HepG2 (cell line): ENCODE measurements around the gene IL3RA. TPM values are rescaled to one million over a fixed set of nuclear protein-coding genes. Genes with fewer than 3 reads are reported as not detected.

Experiments
- ATAC-seq: fragments of 200-7000 bp; cut with Tn5 transposase; 3 replicates; pipeline ENCODE4 v1.9.1; 2020; ENCODE audit warnings: mild to moderate bottlenecking, moderate library complexity
- BruUV-seq: library from RNA; stranded (reverse); fragments of 400-500 nt; replicated peaks from 2 replicates; lab custom pipeline; 2021; lab: Mats Ljungman, UMichigan
- CTCF ChIA-PET: fragments of 300-600 bp; formaldehyde crosslinking; extraction: SDS; loops from one replicate; lab custom pipeline; 2021; ENCODE audit warnings: low total read pairs, inconsistent platforms, low intra/inter-chr PET ratio; lab: Yijun Ruan, JAX
- POLR2A ChIA-PET: fragments of 350-600 bp; sonication (Branson Sonifier 250); formaldehyde crosslinking; loops from one replicate; lab custom pipeline; 2020; ENCODE audit warnings: antibody characterized with exemption, inconsistent platforms; lab: Yijun Ruan, JAX
- DNase-seq: peaks from one replicate; pipeline ENCODE4 v3.0.0-alpha.2; 2015; ENCODE audit warnings: low spot score
- FAIRE-seq: peaks from 3 replicates; lab custom pipeline; 2011; peaks lifted over from hg19 to GRCh38; lab: Jason Lieb, UNC
- H2AFZ ChIP-seq: one replicate; pipeline ENCODE4 v1.6.1; 2011; ENCODE audit warnings: low read length, inconsistent platforms
- H3K27ac ChIP-seq: fragments of 300-600 bp; 3 replicates; pipeline ENCODE4 v1.8.0; 2011; ENCODE audit warnings: mixed run types, mild to moderate bottlenecking, mixed read lengths, low read length, inconsistent platforms; ENCODE audit not compliant: insufficient read depth; ENCODE audit errors: extremely low read length
- H3K27me3 ChIP-seq, 2 experiments: fragments of 200-600 bp in 1 of 2; 2 replicates in 1 of 2; 3 replicates in 1 of 2; pipeline versions ENCODE4 v1.6.0 to v1.8.0; 2011; ENCODE audit warnings: low read length in 2 of 2, mild to moderate bottlenecking in 2 of 2, moderate library complexity in 2 of 2, inconsistent platforms in 1 of 2; ENCODE audit not compliant: insufficient read depth in 2 of 2, control insufficient read depth in 1 of 2
- H3K36me3 ChIP-seq, 2 experiments: fragments of 200-600 bp in 1 of 2; replicated peaks in 1 of 2; 2 replicates in 1 of 2; 3 replicates in 1 of 2; pipeline versions ENCODE4 v1.5.1 to v1.8.0; 2011; ENCODE audit warnings: low read length in 2 of 2, inconsistent platforms in 1 of 2; ENCODE audit not compliant: insufficient read depth in 2 of 2, control insufficient read depth in 1 of 2
- H3K4me1 ChIP-seq: 2 replicates; pipeline ENCODE4 v1.5.1; 2012; ENCODE audit warnings: low read length, inconsistent platforms; ENCODE audit not compliant: insufficient read depth
- H3K4me2 ChIP-seq: 2 replicates; pipeline ENCODE4 v1.6.0; 2011; ENCODE audit warnings: low read depth, low read length, inconsistent platforms
- H3K4me3 ChIP-seq, 3 experiments: fragments of 200-600 bp in 1 of 3; sonication (generic), shearing (Covaris generic) in 1 of 3; replicated peaks in 1 of 3; 2 replicates each; pipeline ENCODE4 v1.5.1; 2011 to 2016; ENCODE audit warnings: low read length in 3 of 3, inconsistent platforms in 2 of 3, low read depth in 2 of 3, mild to moderate bottlenecking in 2 of 3, control low read depth in 1 of 3, mixed read lengths in 1 of 3; ENCODE audit not compliant: insufficient read depth in 1 of 3
- H3K79me2 ChIP-seq: one replicate; pipeline ENCODE4 v1.6.1; 2011; ENCODE audit warnings: low read length, inconsistent platforms; ENCODE audit not compliant: insufficient read depth
- H3K9ac ChIP-seq: 2 replicates; pipeline ENCODE4 v1.6.0; 2011; ENCODE audit warnings: mild to moderate bottlenecking, low read depth, low read length, inconsistent platforms; ENCODE audit not compliant: insufficient read depth
- H3K9me3 ChIP-seq: 2 replicates; pipeline ENCODE4 v1.5.1; 2012; ENCODE audit warnings: mild to moderate bottlenecking, low read length
- H4K20me1 ChIP-seq: 2 replicates; pipeline ENCODE4 v1.6.0; 2011; ENCODE audit warnings: inconsistent platforms, mild to moderate bottlenecking, low read length, moderate library complexity; ENCODE audit not compliant: insufficient read depth
- GATAD1 ChIP-seq: IDR thresholded peaks from 2 replicates; pipeline ENCODE4 v1.6.1; 2016; ENCODE audit warnings: missing genetic modification reagents, missing compliant biosample characterization
- HMG20A ChIP-seq: IDR thresholded peaks from 2 replicates; pipeline ENCODE4 v1.6.1; 2016; ENCODE audit warnings: borderline replicate concordance
- KLF13 ChIP-seq: sonication (generic); formaldehyde crosslinking; IDR thresholded peaks from 2 replicates; pipeline ENCODE4 v1.4.0; 2020; ENCODE audit warnings: mild to moderate bottlenecking, missing genetic modification reagents
- MAFF ChIP-seq: IDR thresholded peaks from 2 replicates; pipeline ENCODE4 v1.6.1; 2011; ENCODE audit warnings: low read depth, low read length, improper control_type of control experiment
- NCOA5 ChIP-seq: sonication (generic); formaldehyde crosslinking; IDR thresholded peaks from 2 replicates; pipeline ENCODE4 v1.4.0; 2020; ENCODE audit warnings: missing genetic modification reagents
- WIZ ChIP-seq: sonication (generic); formaldehyde crosslinking; IDR thresholded peaks from 2 replicates; pipeline ENCODE4 v1.5.1; 2020; ENCODE audit warnings: mild to moderate bottlenecking, missing genetic modification reagents
- ZBTB8A ChIP-seq: sonication (generic); formaldehyde crosslinking; IDR thresholded peaks from 2 replicates; pipeline ENCODE4 v1.4.0; 2020; ENCODE audit warnings: mild to moderate bottlenecking, low read depth, missing genetic modification reagents, borderline replicate concordance
- ZFAT ChIP-seq: sonication (generic); formaldehyde crosslinking; conservative IDR thresholded peaks from 2 replicates; pipeline ENCODE4 v1.8.1; 2023; ENCODE audit warnings: missing genetic modification reagents, inconsistent platforms
- ZFP37 ChIP-seq: sonication (generic); formaldehyde crosslinking; IDR thresholded peaks from 2 replicates; pipeline ENCODE4 v1.4.0; 2020; ENCODE audit warnings: missing genetic modification reagents, borderline replicate concordance
- ZNF136 ChIP-seq: sonication (generic); formaldehyde crosslinking; IDR thresholded peaks from 2 replicates; pipeline ENCODE4 v1.8.1; 2022; ENCODE audit warnings: low read depth, mild to moderate bottlenecking, moderate library complexity, missing genetic modification reagents
- ZNF337 ChIP-seq: sonication (generic); formaldehyde crosslinking; IDR thresholded peaks from 2 replicates; pipeline ENCODE4 v1.5.1; 2020; ENCODE audit warnings: missing genetic modification reagents, low read depth, mild to moderate bottlenecking, borderline replicate concordance
- ZNF34 ChIP-seq: sonication (generic); formaldehyde crosslinking; IDR thresholded peaks from 2 replicates; pipeline ENCODE4 v1.4.0; 2020; ENCODE audit warnings: mild to moderate bottlenecking, missing genetic modification reagents, borderline replicate concordance
- ZNF564 ChIP-seq: sonication (generic); formaldehyde crosslinking; IDR thresholded peaks from 2 replicates; pipeline ENCODE4 v1.8.1; 2023; ENCODE audit warnings: mild to moderate bottlenecking, missing genetic modification reagents
- ZNF713 ChIP-seq: sonication (generic); formaldehyde crosslinking; IDR thresholded peaks from 2 replicates; pipeline ENCODE4 v1.4.0; 2020; ENCODE audit warnings: mild to moderate bottlenecking, missing genetic modification reagents
- ZNF776 ChIP-seq: sonication (generic); formaldehyde crosslinking; IDR thresholded peaks from 2 replicates; pipeline ENCODE4 v1.4.0; 2020; ENCODE audit warnings: mild to moderate bottlenecking, missing genetic modification reagents
- WGBS: methylation state at CpG from one replicate; pipeline ENCODE4 v1.1.6; 2017; ENCODE audit warnings: low lambda C conversion rate; 5-methylcytosine and 5-hydroxymethylcytosine counted together
- in situ Hi-C: cut with HindIII; loops from 2 replicates; pipeline ENCODE4 v1.10.0; 2017; ENCODE audit warnings: low pct_unique_long_range_greater_than_20kb; ENCODE audit not compliant: extremely low pct_ligation_motif_present
- intact Hi-C: fragments of 100-400 bp; cut with micrococcal nuclease; formaldehyde crosslinking; loops from one replicate; pipeline ENCODE4 v1.10.0; 2022; ENCODE audit not compliant: unreplicated experiment
- polyA plus RNA-seq, 8 experiments: library from polyadenylated mRNA; depleted of rRNA in 3 of 8; stranded (reverse) in 7 of 8; unstranded in 1 of 8; fragments of >200 nt; fragmentation: Illumina TruSeq in 4 of 8; extraction: Trizol in 4 of 8; gene quantifications; 2 replicates each; pipeline versions ENCODE4 v1.2.1 to v1.2.3, GENCODE V29; 2011 to 2016; ENCODE audit warnings: low read depth in 4 of 8, missing spikeins in 1 of 8, mixed read lengths in 1 of 8; ENCODE audit not compliant: insufficient read depth in 1 of 8
- total RNA-seq, 5 experiments: library from RNA; depleted of rRNA; stranded (reverse); fragments of >200 nt; fragmentation: Illumina TruSeq; extraction: Trizol; gene quantifications; 2 replicates each; pipeline ENCODE4 v1.2.3, GENCODE V29; 2016; ENCODE audit warnings: low read depth in 1 of 5
- TF ChIP-seq, protein P1 (sequence below): sonication (generic); formaldehyde crosslinking; IDR thresholded peaks from 2 replicates; pipeline ENCODE4 v1.8.1; 2023; ENCODE audit warnings: missing genetic modification reagents, inconsistent platforms, borderline replicate concordance
- TF ChIP-seq, protein P2 (sequence below): sonication (generic); formaldehyde crosslinking; IDR thresholded peaks from 2 replicates; pipeline ENCODE4 v1.9.0; 2021; ENCODE audit warnings: missing genetic modification reagents, borderline replicate concordance

The IL3RA gene
- total and polyA plus RNA-seq, 2 of the 13 experiments (the other 11 are each of a cell fraction or from before 2014, with no cell fraction given) = not detected

DNA sequence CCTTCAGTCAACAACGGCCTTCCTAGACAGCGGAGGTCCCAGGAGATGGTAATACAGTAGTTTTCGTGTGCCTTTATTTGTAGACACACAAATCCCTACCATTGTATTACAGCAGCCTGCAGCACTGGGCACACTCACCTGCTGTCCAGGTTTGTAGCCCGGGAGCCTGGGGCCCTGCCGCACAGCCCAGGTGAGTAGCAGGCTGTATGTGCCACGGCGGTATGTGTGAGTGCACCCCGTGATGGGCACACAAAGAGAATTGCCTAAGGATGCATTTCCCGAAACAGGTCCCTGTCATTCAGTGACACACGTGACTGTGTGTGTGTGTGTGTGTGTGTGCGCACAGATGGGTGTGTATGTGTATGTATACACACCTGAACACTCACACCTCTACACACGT is 63.5 kb downstream of the IL3RA start:
- CTCF ChIA-PET = no interaction called here
- no peak for DNase-seq
- Histone ChIP-seq H3K79me2 (peaks cover 2% of the 10 kb centered on the region), H2AFZ (no peak overlapping the region), H3K9ac (no peak overlapping the region), H3K4me2 (no peak overlapping the region), H3K27ac (no peak overlapping the region), H3K36me3 (peaks cover 9 to 33% of the 10 kb centered on the region in 2 experiments; a peak in 4 of 5 replicates), H3K4me3 (no peak overlapping the region), H3K27me3 (no peaks in the 10 kb centered on the region), H3K9me3 (no peaks in the 10 kb centered on the region), H3K4me1 (peaks cover 15% of the 10 kb centered on the region), H4K20me1 (peaks cover 7% of the 10 kb centered on the region; the same call in 1 of the 2 replicates)
- FAIRE-seq = no peak
- in situ Hi-C loops = no loop called here
- intact Hi-C loops = no loop called here
- TF ChIP-seq ZBTB8A = no peak
- no peak for TF ChIP-seq ZFAT
- no peak for TF ChIP-seq ZNF564 (CRISPR knock-in tag)
- TF ChIP-seq ZNF337 (CRISPR knock-in tag) = no peak
- no peak for TF ChIP-seq WIZ (CRISPR knock-in tag)
- no peak for TF ChIP-seq HMG20A (CRISPR knock-in tag)
- no peak for TF ChIP-seq ZNF776 (CRISPR knock-in tag)
- TF ChIP-seq ZNF136 = no peak
- no peak for TF ChIP-seq NCOA5
- TF ChIP-seq ZNF34 (CRISPR knock-in tag) = no peak
- TF ChIP-seq ZNF713 (CRISPR knock-in tag) = no peak
- no peak for TF ChIP-seq ZFP37 (CRISPR knock-in tag)
- no peak for TF ChIP-seq GATAD1
- TF ChIP-seq MAFF = no peak
- TF ChIP-seq, protein P1, sequence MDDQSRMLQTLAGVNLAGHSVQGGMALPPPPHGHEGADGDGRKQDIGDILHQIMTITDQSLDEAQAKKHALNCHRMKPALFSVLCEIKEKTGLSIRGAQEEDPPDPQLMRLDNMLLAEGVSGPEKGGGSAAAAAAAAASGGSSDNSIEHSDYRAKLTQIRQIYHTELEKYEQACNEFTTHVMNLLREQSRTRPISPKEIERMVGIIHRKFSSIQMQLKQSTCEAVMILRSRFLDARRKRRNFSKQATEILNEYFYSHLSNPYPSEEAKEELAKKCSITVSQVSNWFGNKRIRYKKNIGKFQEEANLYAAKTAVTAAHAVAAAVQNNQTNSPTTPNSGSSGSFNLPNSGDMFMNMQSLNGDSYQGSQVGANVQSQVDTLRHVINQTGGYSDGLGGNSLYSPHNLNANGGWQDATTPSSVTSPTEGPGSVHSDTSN = no peak
- TF ChIP-seq, protein P2, sequence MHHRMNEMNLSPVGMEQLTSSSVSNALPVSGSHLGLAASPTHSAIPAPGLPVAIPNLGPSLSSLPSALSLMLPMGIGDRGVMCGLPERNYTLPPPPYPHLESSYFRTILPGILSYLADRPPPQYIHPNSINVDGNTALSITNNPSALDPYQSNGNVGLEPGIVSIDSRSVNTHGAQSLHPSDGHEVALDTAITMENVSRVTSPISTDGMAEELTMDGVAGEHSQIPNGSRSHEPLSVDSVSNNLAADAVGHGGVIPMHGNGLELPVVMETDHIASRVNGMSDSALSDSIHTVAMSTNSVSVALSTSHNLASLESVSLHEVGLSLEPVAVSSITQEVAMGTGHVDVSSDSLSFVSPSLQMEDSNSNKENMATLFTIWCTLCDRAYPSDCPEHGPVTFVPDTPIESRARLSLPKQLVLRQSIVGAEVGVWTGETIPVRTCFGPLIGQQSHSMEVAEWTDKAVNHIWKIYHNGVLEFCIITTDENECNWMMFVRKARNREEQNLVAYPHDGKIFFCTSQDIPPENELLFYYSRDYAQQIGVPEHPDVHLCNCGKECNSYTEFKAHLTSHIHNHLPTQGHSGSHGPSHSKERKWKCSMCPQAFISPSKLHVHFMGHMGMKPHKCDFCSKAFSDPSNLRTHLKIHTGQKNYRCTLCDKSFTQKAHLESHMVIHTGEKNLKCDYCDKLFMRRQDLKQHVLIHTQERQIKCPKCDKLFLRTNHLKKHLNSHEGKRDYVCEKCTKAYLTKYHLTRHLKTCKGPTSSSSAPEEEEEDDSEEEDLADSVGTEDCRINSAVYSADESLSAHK = no peak
- TF ChIP-seq KLF13 = no peak
- BruUV-seq = no TSS peak
- POLR2A ChIA-PET = no interaction called here
- ATAC-seq = no peak
- WGBS = 98% methylated on average over 12 of the region's 12 CpGs
